GM19193 (cell line): ENCODE measurements around the gene NENF.

ENCODE experiments used
- POLR2A ChIP-seq: IDR thresholded peaks from 4 replicates; pipeline ENCODE4 v1.6.1; 2011; ENCODE audit not compliant: insufficient read depth, insufficient read length; ENCODE audit errors: extremely low read depth

NENF gene

DNA sequence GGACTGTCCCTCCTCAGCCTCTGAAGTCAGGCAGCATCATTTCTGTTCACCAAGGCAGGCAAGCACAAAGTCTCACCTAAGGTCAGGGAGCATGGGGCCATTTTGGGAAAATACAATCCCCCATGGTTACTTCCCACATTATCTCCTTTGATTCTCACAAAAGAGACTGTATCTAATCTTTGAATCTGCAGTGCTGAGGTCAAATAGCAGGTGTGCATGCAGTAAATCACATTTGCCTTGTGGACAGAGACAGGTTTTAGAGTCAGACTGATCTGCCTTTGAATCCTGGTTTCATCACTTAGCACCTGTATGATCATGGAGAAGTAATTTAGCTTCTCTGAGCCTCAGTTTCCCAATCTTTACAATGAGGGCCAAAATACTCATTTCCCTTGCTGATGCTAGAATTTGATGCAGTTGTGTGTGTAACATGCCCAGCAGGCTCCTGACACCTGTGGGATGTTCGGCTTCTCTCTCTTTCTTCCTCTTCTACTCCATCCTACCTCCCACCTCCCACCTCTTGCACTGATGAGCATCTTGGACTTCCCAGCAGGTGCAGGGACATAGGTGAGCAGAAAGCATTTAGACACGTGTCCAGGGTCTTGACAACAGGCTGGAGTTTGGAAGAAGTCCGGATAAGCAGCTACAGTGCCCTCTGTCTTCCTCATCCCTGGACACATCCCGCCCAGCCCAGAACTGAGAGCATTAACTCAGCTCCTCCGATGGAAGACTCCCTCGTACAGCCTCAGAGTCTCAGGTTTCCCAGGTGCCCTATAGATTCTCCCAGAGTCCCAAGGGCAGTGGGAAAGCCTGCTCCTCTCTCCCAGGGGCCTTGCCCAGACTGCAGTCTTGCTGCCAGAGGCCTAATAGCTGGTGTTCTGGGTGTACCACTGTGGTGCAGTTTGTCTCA, 18.9 kb downstream of the NENF start:
- TF ChIP-seq POLR2A, result no peak

DNA sequence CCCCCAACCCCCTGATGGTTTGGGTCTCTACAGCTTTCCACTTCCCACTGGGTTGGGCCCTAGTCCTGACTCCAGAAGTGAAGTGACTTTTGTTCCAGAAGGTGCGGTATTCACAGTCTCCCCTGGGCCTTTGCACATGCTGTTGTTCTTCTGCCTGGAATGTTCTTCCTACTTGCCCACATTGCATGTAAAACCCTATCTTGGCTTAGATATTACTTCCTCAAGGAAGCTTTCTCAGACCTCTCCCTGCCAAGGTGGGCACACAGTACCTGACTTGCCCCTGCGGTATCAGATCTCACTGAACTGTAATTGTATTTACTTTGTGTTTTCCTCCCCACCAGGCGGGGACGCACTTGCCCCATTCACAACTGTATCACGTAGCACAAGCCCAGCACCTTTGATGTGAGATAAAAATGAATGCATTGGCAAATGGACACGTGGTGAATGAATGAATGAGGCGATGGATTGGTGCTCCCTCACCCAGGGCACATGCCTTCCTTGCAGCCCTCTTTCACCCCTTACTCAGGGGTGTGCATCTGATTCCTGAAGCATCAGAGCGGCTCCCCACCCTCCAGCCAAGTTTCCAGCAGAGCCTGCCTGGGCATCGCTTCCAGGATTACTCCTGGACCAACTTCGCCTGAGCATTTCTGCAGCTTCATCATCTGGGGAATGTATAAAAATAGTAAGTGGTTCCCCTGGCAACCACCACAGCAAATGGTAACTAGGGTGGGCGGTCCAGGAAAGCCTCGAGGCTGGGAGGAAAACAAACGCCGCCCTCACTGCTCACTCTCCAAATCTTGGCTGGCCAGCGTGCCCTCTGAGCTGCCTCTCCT, 19.8 kb downstream of the NENF start:
- TF ChIP-seq POLR2A, result no peak

DNA sequence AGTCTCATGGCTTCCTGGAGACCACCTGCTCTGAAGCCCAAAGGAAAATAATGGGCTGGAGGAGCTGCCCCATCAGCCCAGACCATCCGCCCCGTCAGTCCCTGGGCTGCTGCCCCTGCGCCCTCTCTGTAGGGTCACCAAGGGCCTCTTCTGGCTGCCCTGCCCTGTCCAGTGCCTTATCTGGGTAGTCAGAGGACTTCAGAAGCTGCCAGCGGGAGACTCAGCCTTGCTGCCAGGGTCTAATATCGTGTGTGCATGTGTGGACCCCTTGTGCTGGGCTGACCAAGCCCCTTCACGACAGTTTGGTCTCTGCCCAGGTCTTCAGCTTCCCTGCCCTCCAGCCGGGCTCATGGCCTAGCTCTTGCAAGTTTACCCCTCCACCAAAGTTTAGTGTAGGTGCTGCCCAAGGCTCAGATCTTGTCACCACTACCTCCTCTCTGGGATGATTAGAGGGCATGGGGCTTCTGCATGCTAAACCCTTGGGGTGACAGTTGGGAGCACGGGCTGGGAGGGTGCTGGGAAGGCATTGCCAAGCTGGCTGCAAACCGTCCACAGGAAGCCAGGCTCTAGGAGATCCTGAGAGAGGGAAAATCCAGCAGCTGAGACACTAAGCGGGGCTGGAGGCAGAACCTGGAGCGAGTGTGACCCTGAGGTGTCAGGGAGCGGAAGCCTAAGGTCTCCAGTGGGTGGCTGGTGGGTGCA, 20.6 kb downstream of the NENF start:
- no peak for TF ChIP-seq POLR2A

DNA sequence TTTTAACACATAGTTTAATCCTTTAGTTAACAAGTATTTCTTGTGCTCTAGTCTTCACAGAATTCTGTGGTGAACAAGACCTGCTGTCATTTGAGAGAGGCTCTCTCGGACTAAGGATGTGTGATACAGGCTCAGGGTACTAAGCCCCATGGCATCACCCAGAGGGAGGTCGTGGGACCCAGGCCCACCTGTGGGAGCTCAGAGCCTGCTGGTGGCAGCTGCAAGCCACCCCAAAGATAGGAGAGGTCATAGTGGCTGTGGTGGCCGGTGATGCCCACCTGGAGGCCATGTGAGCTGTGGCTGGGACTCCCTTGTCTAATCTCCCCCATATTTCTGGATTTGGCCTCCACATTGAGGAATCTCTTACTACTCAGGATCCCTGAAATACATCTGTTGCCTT, 22.0 kb downstream of the NENF start:
- no peak for TF ChIP-seq POLR2A

DNA sequence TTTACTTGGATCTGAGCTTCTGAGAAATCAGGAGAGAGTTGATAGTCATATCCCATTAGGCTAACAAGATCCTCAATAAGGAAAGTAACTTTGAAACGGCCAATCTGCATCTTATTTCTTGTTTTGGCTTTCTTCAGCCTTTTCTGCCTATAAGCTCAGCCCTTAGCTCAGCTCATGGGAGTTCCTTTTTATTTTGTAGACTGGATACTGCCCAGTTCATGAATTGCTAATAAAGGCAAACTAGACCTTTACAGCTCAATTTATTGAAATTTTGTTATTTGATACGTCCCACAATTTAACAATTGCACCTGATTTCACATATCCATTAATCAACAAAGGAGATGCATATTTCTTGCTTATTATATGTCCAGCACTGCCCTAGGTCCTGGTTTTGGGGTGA, 22.7 kb downstream of the NENF start:
- TF ChIP-seq POLR2A, result no peak

DNA sequence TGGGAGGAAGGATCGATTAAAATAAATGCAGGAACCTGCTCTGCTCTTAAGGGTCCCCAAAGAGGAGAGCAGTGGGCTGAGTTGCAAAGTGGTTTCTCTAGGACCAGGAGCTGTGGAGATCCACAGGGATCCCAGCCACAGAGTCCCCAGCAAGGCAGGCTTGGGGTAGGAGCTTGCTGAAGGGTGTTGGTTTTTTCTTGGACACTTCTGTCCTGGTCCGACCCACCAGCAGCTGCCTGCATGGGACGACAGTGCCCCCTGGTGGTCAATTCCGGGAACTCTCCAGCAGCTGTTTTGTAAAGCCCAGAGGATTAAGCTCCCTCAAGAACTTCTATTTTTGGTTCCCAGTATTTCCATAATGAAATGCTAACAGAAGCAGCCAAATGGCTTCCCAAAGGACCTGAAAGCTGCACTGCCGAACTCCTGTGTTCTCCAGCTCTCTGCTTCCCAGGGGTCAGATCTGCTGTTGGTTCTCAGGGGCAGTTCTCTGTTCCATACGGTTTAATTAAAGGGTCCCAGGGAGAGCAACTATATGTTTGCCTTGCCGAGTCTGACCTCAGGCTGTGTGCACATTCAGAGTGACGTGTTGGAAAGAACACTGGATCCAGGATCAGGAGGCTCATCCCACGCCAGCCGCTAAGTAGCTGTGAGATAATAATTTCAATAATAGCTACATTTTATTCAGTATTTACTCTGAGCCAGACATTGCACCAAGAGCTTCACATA, 23.2 kb downstream of the NENF start:
- no peak for TF ChIP-seq POLR2A

DNA sequence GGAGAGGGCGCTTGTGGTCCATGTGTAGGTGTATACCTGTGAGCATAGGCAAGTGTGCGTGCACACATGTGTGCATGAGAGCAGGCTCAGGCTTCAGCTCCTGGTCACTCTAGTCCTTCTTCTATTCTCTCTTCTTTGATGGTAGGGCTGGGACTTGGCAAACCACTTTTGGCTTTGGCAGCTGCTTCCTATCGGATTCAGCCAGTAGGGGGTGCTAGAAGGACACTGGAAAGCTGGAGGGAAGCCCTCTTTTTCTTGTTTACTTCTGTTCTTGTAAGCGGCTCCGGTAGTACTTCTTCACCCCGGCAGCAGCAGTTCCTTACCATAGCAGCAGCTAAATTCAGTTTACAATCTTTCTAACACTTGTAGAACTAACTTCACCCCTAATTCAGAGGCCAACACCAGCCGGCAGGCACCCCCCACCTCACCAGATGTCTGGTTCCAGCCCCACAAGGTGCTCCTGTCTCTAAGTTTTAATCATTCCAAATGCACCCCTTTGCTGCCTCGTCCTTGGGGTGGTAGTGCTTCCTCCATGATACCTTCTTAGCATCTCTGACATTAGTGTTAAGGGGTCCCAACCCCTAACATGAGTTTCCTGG, 25.1 kb downstream of the NENF start:
- no peak for TF ChIP-seq POLR2A

DNA sequence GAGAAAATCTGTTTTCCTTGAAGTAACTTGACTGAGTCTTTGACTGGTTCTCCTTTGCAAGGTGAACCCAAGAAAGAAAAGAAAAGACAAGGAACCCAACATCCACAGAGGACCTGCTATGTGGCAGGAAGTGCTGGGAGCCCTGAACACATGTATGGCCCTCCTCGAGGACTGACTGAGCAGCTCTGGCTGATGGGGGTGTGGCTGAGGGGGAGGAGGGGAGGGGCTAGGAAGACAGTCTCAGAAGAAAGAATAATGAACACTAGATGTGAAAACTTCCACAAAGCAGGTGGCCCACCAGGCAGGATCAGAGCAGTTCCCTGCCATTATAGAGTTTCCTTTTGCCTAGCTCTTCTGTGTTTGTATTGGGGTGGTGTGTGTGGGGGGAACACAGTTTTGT, 26.1 kb downstream of the NENF start:
- no peak for TF ChIP-seq POLR2A

DNA sequence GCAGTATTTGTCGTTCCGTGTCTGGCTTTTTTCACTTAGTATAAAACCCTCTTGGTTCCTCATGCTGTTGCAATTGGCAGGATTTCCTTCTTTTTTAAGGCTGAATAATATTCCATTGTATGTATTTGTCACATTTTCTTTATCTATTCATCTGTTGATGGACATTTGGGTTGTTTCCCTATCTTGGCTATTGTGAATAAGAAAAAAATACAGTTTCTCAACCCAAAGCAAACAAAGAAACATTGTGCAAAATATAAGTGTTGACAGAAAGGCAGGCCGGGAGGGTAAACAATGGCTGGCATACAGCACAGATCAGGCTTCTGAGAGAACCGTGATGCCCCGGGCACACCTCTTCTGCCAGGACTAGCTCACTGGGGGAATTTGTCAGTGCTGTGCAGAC, 26.9 kb downstream of the NENF start:
- TF ChIP-seq POLR2A, result no peak

DNA sequence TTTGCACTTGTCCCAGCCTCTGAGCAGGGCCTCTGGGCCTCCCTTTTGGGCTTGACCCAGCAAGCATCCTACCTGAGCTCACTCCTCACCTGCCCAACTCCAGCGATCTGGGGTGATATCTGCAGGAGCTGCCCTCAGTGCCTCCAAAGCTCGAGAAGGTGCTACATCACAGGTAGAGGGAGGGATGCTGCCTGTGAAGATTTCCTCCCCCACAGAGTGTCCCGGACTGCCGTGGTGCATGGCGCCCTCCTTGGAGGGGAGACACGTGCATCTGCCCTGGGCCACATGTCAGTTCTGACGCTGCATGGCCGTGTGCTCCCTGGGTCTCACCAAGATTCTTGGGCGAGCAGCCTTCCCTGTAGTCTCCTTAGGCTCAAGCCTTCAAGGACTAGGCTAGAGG, 27.7 kb downstream of the NENF start:
- no peak for TF ChIP-seq POLR2A

DNA sequence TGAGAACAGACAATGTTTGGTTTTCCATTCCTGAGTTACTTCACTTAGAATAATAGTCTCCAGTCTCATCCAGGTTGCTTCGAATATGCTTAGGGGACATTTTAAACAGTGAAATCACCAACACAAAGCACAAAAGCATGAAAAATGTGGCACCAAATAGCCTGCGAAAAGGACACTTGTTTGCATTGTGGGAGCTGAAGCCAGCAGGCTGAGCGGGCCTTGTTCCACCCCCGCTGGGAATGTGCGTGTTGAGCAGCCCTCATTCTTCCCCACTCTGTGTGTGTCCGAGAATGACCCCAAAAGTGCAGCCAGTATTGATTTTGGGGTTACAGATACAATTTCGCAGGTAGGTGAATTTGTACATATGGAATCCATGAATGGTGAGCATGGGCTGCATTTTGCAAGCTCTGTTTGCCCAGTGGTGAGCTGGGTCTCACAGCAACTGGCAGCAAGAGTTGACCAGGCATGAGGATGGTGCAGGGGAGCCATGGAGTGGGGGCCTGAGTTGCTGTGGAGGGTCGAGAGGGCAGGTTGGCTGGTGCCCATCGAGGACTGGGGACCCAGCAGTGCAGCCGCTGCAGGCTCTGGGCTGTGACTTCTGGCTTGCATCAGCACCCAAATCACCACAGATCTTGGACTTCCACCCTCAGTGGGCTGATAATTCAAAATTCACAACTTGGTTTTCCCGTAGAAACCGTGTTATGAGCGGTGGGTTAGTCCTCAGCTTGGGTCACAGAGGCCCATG, 29.4 kb downstream of the NENF start:
- no peak for TF ChIP-seq POLR2A

DNA sequence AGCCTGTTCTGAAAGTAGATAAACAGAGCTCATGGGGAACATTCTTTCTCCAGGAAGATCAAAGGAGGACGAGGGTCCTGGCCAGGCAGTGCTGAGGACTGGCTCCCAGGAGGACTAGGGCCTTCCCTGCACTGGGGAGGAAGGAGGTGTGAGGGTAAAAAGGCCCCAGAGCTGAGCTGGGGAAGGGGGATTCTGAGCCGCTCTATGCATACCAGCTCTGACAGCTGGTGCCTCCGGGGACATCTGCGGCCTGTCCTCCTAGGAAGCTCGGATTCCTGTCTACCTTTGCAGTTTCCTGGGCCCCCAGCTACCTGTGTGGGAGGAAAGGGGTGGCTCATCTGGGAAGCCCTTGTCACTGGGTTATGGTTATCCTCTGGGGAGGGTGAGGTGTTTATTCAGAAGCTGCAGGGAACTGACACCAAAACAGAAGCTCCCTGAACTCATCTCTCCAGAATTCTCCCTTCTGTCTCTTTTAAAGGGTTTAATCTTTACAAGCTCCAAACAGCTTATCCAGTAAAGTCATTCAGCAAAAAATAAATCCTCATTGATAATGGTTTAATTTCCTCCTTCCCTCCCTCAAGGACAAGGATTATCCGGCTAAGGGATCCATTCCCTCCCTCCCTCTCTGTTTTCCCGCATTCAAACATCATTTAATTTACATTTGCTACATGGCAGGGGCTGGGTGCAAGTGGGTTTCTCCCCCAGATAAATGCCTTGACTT, 31.0 kb downstream of the NENF start:
- TF ChIP-seq POLR2A, result no peak

DNA sequence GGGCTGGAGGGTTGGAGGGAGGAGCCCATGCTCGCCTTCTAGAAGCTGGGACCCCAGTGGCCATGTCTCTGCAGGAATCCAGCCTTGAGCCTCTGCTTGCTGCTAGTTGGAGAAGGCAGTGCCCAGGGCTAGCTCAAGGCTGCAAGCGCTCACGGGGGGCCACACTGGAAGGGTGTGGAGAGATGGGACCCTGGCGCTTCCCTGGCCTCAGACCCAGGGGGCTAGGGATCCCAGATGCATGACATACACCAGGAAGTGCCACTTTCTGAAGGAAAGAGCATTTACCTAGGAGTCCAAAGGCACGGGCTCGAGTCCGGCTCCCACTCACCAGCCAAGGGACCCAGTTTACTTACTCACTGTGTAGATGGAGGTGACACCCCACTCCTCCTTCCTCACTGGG, 32.6 kb downstream of the NENF start:
- TF ChIP-seq POLR2A, result no peak

DNA sequence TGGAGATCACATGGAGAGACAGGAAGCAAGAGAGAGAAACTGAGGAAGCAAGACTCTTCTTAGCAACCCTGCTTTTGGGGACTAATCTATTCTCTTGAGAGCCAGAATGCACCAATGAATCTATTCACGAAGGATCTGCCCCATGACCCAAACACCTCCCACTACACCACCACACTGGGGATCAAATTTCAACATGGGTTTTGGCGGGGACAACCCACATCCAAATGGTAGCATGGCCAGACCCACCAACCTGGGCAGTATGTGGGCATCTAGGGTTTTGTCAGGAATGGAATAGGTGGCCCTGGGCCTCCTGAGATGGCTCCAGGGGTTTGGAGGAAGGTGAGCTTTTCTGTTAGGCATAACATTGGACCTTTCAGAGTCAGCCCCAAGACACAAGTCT, 33.7 kb downstream of the NENF start:
- no peak for TF ChIP-seq POLR2A
